HepG2 (cell line): ENCODE results near the gene CACNA1C. TPM values are rescaled to one million over a fixed set of nuclear protein-coding genes. Genes with fewer than 3 reads are reported as not detected.

ENCODE experiments used
- ATAC-seq: fragments of 200-7000 bp; cut with Tn5 transposase; 3 replicates; pipeline ENCODE4 v1.9.1; 2020; ENCODE audit warnings: mild to moderate bottlenecking, moderate library complexity
- BruUV-seq: library from RNA; stranded (reverse); fragments of 400-500 nt; replicated peaks from 2 replicates; lab custom pipeline; 2021; lab: Mats Ljungman, UMichigan
- CTCF ChIA-PET: fragments of 300-600 bp; formaldehyde crosslinking; extraction: SDS; loops from one replicate; lab custom pipeline; 2021; ENCODE audit warnings: low total read pairs, inconsistent platforms, low intra/inter-chr PET ratio; lab: Yijun Ruan, JAX
- POLR2A ChIA-PET: fragments of 350-600 bp; sonication (Branson Sonifier 250); formaldehyde crosslinking; loops from one replicate; lab custom pipeline; 2020; ENCODE audit warnings: antibody characterized with exemption, inconsistent platforms; lab: Yijun Ruan, JAX
- DNase-seq: peaks from one replicate; pipeline ENCODE4 v3.0.0-alpha.2; 2015; ENCODE audit warnings: low spot score
- FAIRE-seq: peaks from 3 replicates; lab custom pipeline; 2011; peaks lifted over from hg19 to GRCh38; lab: Jason Lieb, UNC
- H2AFZ ChIP-seq: one replicate; pipeline ENCODE4 v1.6.1; 2011; ENCODE audit warnings: low read length, inconsistent platforms
- H3K27ac ChIP-seq: fragments of 300-600 bp; 3 replicates; pipeline ENCODE4 v1.8.0; 2011; ENCODE audit warnings: mixed run types, mild to moderate bottlenecking, mixed read lengths, low read length, inconsistent platforms; ENCODE audit not compliant: insufficient read depth; ENCODE audit errors: extremely low read length
- H3K27me3 ChIP-seq, 2 experiments: fragments of 200-600 bp in 1 of 2; 2 replicates in 1 of 2; 3 replicates in 1 of 2; pipeline versions ENCODE4 v1.6.0 to v1.8.0; 2011; ENCODE audit warnings: low read length in 2 of 2, mild to moderate bottlenecking in 2 of 2, moderate library complexity in 2 of 2, inconsistent platforms in 1 of 2; ENCODE audit not compliant: insufficient read depth in 2 of 2, control insufficient read depth in 1 of 2
- H3K36me3 ChIP-seq, 2 experiments: fragments of 200-600 bp in 1 of 2; replicated peaks in 1 of 2; 2 replicates in 1 of 2; 3 replicates in 1 of 2; pipeline versions ENCODE4 v1.5.1 to v1.8.0; 2011; ENCODE audit warnings: low read length in 2 of 2, inconsistent platforms in 1 of 2; ENCODE audit not compliant: insufficient read depth in 2 of 2, control insufficient read depth in 1 of 2
- H3K4me1 ChIP-seq: 2 replicates; pipeline ENCODE4 v1.5.1; 2012; ENCODE audit warnings: low read length, inconsistent platforms; ENCODE audit not compliant: insufficient read depth
- H3K4me2 ChIP-seq: 2 replicates; pipeline ENCODE4 v1.6.0; 2011; ENCODE audit warnings: low read depth, low read length, inconsistent platforms
- H3K4me3 ChIP-seq, 3 experiments: fragments of 200-600 bp in 1 of 3; sonication (generic), shearing (Covaris generic) in 1 of 3; replicated peaks in 1 of 3; 2 replicates each; pipeline ENCODE4 v1.5.1; 2011 to 2016; ENCODE audit warnings: low read length in 3 of 3, inconsistent platforms in 2 of 3, low read depth in 2 of 3, mild to moderate bottlenecking in 2 of 3, control low read depth in 1 of 3, mixed read lengths in 1 of 3; ENCODE audit not compliant: insufficient read depth in 1 of 3
- H3K79me2 ChIP-seq: one replicate; pipeline ENCODE4 v1.6.1; 2011; ENCODE audit warnings: low read length, inconsistent platforms; ENCODE audit not compliant: insufficient read depth
- H3K9ac ChIP-seq: 2 replicates; pipeline ENCODE4 v1.6.0; 2011; ENCODE audit warnings: mild to moderate bottlenecking, low read depth, low read length, inconsistent platforms; ENCODE audit not compliant: insufficient read depth
- H3K9me3 ChIP-seq: 2 replicates; pipeline ENCODE4 v1.5.1; 2012; ENCODE audit warnings: mild to moderate bottlenecking, low read length
- H4K20me1 ChIP-seq: 2 replicates; pipeline ENCODE4 v1.6.0; 2011; ENCODE audit warnings: inconsistent platforms, mild to moderate bottlenecking, low read length, moderate library complexity; ENCODE audit not compliant: insufficient read depth
- CENPT ChIP-seq: sonication (generic); formaldehyde crosslinking; IDR thresholded peaks from 2 replicates; pipeline ENCODE4 v1.8.0; 2022; ENCODE audit warnings: low read depth, mild to moderate bottlenecking, moderate library complexity, missing genetic modification reagents
- GATAD2A ChIP-seq: IDR thresholded peaks from 2 replicates; pipeline ENCODE4 v1.6.1; 2016
- GPN1 ChIP-seq: sonication (generic); formaldehyde crosslinking; IDR thresholded peaks from 2 replicates; pipeline ENCODE4 v1.5.1; 2020; ENCODE audit warnings: missing genetic modification reagents, borderline replicate concordance
- HOXA5 ChIP-seq: sonication (generic); formaldehyde crosslinking; IDR thresholded peaks from 2 replicates; pipeline ENCODE4 v1.4.0; 2020; ENCODE audit warnings: missing genetic modification reagents
- KDM3A ChIP-seq: IDR thresholded peaks from 2 replicates; pipeline ENCODE4 v1.6.1; 2018; ENCODE audit warnings: low read depth, missing compliant biosample characterization
- KMT2A ChIP-seq: sonication (generic); formaldehyde crosslinking; IDR thresholded peaks from 2 replicates; pipeline ENCODE4 v1.4.0; 2020; ENCODE audit warnings: missing genetic modification reagents
- RBFOX2 ChIP-seq: fragments of 200-400 bp; formaldehyde crosslinking; IDR thresholded peaks from 2 replicates; pipeline ENCODE4 v1.6.1; 2017; ENCODE audit warnings: low read depth, mild to moderate bottlenecking, low read length
- ZNF672 ChIP-seq: sonication (generic); formaldehyde crosslinking; IDR thresholded peaks from 2 replicates; pipeline ENCODE4 v1.8.1; 2022; ENCODE audit warnings: missing genetic modification reagents
- ZNF761 ChIP-seq: sonication (generic); formaldehyde crosslinking; conservative IDR thresholded peaks from 2 replicates; pipeline ENCODE4 v1.4.0; 2020; ENCODE audit warnings: mild to moderate bottlenecking, missing genetic modification reagents
- ZSCAN12 ChIP-seq: sonication (generic); formaldehyde crosslinking; IDR thresholded peaks from 2 replicates; pipeline ENCODE4 v1.9.0; 2021; ENCODE audit warnings: mild to moderate bottlenecking, missing genetic modification reagents
- WGBS: methylation state at CpG from one replicate; pipeline ENCODE4 v1.1.6; 2017; ENCODE audit warnings: low lambda C conversion rate; 5-methylcytosine and 5-hydroxymethylcytosine counted together
- in situ Hi-C: cut with HindIII; loops from 2 replicates; pipeline ENCODE4 v1.10.0; 2017; ENCODE audit warnings: low pct_unique_long_range_greater_than_20kb; ENCODE audit not compliant: extremely low pct_ligation_motif_present
- intact Hi-C: fragments of 100-400 bp; cut with micrococcal nuclease; formaldehyde crosslinking; loops from one replicate; pipeline ENCODE4 v1.10.0; 2022; ENCODE audit not compliant: unreplicated experiment
- polyA plus RNA-seq, 8 experiments: library from polyadenylated mRNA; depleted of rRNA in 3 of 8; stranded (reverse) in 7 of 8; unstranded in 1 of 8; fragments of >200 nt; fragmentation: Illumina TruSeq in 4 of 8; extraction: Trizol in 4 of 8; gene quantifications; 2 replicates each; pipeline versions ENCODE4 v1.2.1 to v1.2.3, GENCODE V29; 2011 to 2016; ENCODE audit warnings: low read depth in 4 of 8, missing spikeins in 1 of 8, mixed read lengths in 1 of 8; ENCODE audit not compliant: insufficient read depth in 1 of 8
- total RNA-seq, 5 experiments: library from RNA; depleted of rRNA; stranded (reverse); fragments of >200 nt; fragmentation: Illumina TruSeq; extraction: Trizol; gene quantifications; 2 replicates each; pipeline ENCODE4 v1.2.3, GENCODE V29; 2016; ENCODE audit warnings: low read depth in 1 of 5
- TF ChIP-seq, protein P1 (sequence below): sonication (generic); formaldehyde crosslinking; IDR thresholded peaks from 2 replicates; pipeline ENCODE4 v1.4.0; 2020; ENCODE audit warnings: mild to moderate bottlenecking, missing genetic modification reagents
- TF ChIP-seq, protein P2 (sequence below): sonication (generic); formaldehyde crosslinking; IDR thresholded peaks from 2 replicates; pipeline ENCODE4 v1.8.1; 2023; ENCODE audit warnings: mild to moderate bottlenecking, inconsistent platforms, moderate library complexity, missing genetic modification reagents, borderline replicate concordance

CACNA1C gene
- total and polyA plus RNA-seq, 2 of the 13 experiments (the other 11 are each of a cell fraction or from before 2014, with no cell fraction given), result not detected

GRCh38 chr12:2648406-2648805 lies 595.6 kb downstream of the CACNA1C start:
- CTCF ChIA-PET, result no interaction called here
- in situ Hi-C loops (no loop called here), intact Hi-C loops (no loop called here)
- H2AFZ ChIP-seq, result no peak overlapping the region
- H3K79me2 ChIP-seq, result no peaks in the 10 kb centered on the region
- peaks cover 9 to 82% of the 10 kb centered on the region in 2 experiments for H3K27me3 ChIP-seq
- ATAC-seq (no peak), DNase-seq (no peak), FAIRE-seq (no peak)
- H3K27ac ChIP-seq, result no peak overlapping the region
- WGBS, result 8% methylated on average over 8 of the region's 8 CpGs
- no peak overlapping the region for H3K9ac ChIP-seq
- no peak overlapping the region for H3K4me2 ChIP-seq
- H3K4me1 ChIP-seq, result no peaks in the 10 kb centered on the region
- POLR2A ChIA-PET, result no interaction called here
- H4K20me1 ChIP-seq, result no peaks in the 10 kb centered on the region
- no peaks in the 10 kb centered on the region for H3K9me3 ChIP-seq
- H3K4me3 ChIP-seq, result no peak overlapping the region
- no peaks in the 10 kb centered on the region for H3K36me3 ChIP-seq
- no peak for TF ChIP-seq GATAD2A (CRISPR knock-in tag)
- TF ChIP-seq ZNF672 (CRISPR knock-in tag), result no peak
- TF ChIP-seq ZNF761 (CRISPR knock-in tag), result no peak
- TF ChIP-seq ZSCAN12 (CRISPR knock-in tag), result no peak
- TF ChIP-seq, all 625 proteins: peak for 0
- BruUV-seq, result no TSS peak

- POLR2A ChIA-PET, result no interaction called here
- no peak overlapping the region for H3K9ac ChIP-seq
- H3K36me3 ChIP-seq, result no peaks in the 10 kb centered on the region
- FAIRE-seq, result no peak
- in situ Hi-C loops, result no loop called here
- no peak for DNase-seq
- 27% methylated on average over 12 of the region's 16 CpGs for WGBS
- no peaks in the 10 kb centered on the region for H3K4me1 ChIP-seq
- H3K4me2 ChIP-seq, result no peak overlapping the region
- CTCF ChIA-PET, result no interaction called here
- no peak overlapping the region for H2AFZ ChIP-seq
- no TSS peak for BruUV-seq
- no peaks in the 10 kb centered on the region for H4K20me1 ChIP-seq
- H3K9me3 ChIP-seq, result no peaks in the 10 kb centered on the region
- TF ChIP-seq KMT2A (CRISPR knock-in tag), result no peak
- TF ChIP-seq, protein P1, sequence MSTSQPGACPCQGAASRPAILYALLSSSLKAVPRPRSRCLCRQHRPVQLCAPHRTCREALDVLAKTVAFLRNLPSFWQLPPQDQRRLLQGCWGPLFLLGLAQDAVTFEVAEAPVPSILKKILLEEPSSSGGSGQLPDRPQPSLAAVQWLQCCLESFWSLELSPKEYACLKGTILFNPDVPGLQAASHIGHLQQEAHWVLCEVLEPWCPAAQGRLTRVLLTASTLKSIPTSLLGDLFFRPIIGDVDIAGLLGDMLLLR, result no peak
- no peak for TF ChIP-seq KDM3A
- no peak for TF ChIP-seq HOXA5 (CRISPR knock-in tag)
- TF ChIP-seq GPN1 (CRISPR knock-in tag), result no peak
- no peak for TF ChIP-seq CENPT
- TF ChIP-seq, protein P2, sequence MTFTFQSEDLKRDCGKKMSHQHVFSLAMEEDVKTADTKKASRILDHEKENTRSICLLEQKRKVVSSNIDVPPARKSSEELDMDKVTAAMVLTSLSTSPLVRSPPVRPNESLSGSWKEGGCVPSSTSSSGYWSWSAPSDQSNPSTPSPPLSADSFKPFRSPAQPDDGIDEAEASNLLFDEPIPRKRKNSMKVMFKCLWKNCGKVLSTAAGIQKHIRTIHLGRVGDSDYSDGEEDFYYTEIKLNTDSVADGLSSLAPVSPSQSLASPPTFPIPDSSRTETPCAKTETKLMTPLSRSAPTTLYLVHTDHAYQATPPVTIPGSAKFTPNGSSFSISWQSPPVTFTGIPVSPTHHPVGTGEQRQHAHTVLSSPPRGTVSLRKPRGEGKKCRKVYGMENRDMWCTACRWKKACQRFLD (CRISPR knock-in tag), result no peak
- TF ChIP-seq RBFOX2, result no peak
- intact Hi-C loops, result no loop called here
- no peak overlapping the region for H3K27ac ChIP-seq
- no peak overlapping the region for H3K4me3 ChIP-seq
- H3K27me3 ChIP-seq, result peaks cover 13 to 78% of the 10 kb centered on the region in 2 experiments
- no peaks in the 10 kb centered on the region for H3K79me2 ChIP-seq
- ATAC-seq, result no peak
Measured at GRCh38 chr12:2649201-2650030, 596.6 kb downstream of the CACNA1C start.
